Endothelial cell of umbilical vein (primary cell): ENCODE results near the gene PSTK. TPM values are rescaled to one million over a fixed set of nuclear protein-coding genes. Genes with fewer than 3 reads are reported as not detected.

Experiments used
- BruUV-seq: library from RNA; stranded (reverse); fragments of 400-500 nt; replicated peaks from 2 replicates; lab custom pipeline; 2021; lab: Mats Ljungman, UMichigan
- CTCF ChIA-PET: fragments of 300-600, 350-600 bp; sonication (Branson Sonifier 250); formaldehyde crosslinking; loops from one replicate; lab custom pipeline; 2021; ENCODE audit warnings: antibody characterized with exemption, inconsistent platforms; lab: Charles Lee
- POLR2A ChIA-PET: fragments of 300-600, 350-600 bp; sonication (Branson Sonifier 250); formaldehyde crosslinking; loops from one replicate; lab custom pipeline; 2021; ENCODE audit warnings: antibody characterized with exemption, inconsistent platforms; lab: Charles Lee
- DNase-seq: peaks from one replicate; pipeline ENCODE4 v3.0.0-alpha.2; 2011; ENCODE audit warnings: low read depth, low spot score
- FAIRE-seq: peaks from 2 replicates; lab custom pipeline; 2011; peaks lifted over from hg19 to GRCh38; lab: Jason Lieb, UNC
- H2AFZ ChIP-seq: 2 replicates; pipeline ENCODE4 v1.6.0; 2012; ENCODE audit warnings: low read depth, low read length, control low read depth, inconsistent platforms
- H3K27ac ChIP-seq: 2 replicates; pipeline ENCODE4 v1.5.1; 2011; ENCODE audit warnings: low read depth, mild to moderate bottlenecking, control low read depth, low read length, moderate library complexity; ENCODE audit not compliant: insufficient read depth
- H3K27me3 ChIP-seq, 2 experiments: 2 replicates each; pipeline versions ENCODE4 v1.6.0 to v1.6.1; 2011; ENCODE audit warnings: low read length in 2 of 2, mixed read lengths in 1 of 2; ENCODE audit not compliant: control insufficient read depth in 2 of 2, insufficient read depth in 2 of 2
- H3K36me3 ChIP-seq, 2 experiments: 2 replicates in 1 of 2; 3 replicates in 1 of 2; pipeline ENCODE4 v1.5.1; 2011; ENCODE audit warnings: low read length in 2 of 2, mild to moderate bottlenecking in 1 of 2, moderate library complexity in 1 of 2; ENCODE audit not compliant: control insufficient read depth in 2 of 2, insufficient read depth in 2 of 2; ENCODE audit errors: extremely low read depth in 1 of 2
- H3K4me1 ChIP-seq: 3 replicates; pipeline ENCODE4 v1.5.1; 2011; ENCODE audit warnings: mild to moderate bottlenecking, low read length; ENCODE audit not compliant: control insufficient read depth, insufficient read depth; ENCODE audit errors: extremely low read depth
- H3K4me2 ChIP-seq: 2 replicates; pipeline ENCODE4 v1.6.1; 2011; ENCODE audit warnings: low read length, control low read depth, mixed read lengths; ENCODE audit not compliant: insufficient read depth
- H3K4me3 ChIP-seq, 3 experiments: fragments of 200-600 bp in 1 of 3; sonication (generic), shearing (Covaris generic) in 1 of 3; replicated peaks in 1 of 3; 2 replicates each; pipeline ENCODE4 v1.5.1; 2011 to 2016; ENCODE audit warnings: control low read depth in 3 of 3, low read length in 3 of 3, mild to moderate bottlenecking in 2 of 3, inconsistent platforms in 1 of 3, low read depth in 1 of 3, moderate library complexity in 1 of 3; ENCODE audit not compliant: insufficient read depth in 1 of 3
- H3K79me2 ChIP-seq: 2 replicates; pipeline ENCODE4 v1.6.0; 2012; ENCODE audit warnings: low read length, inconsistent platforms; ENCODE audit not compliant: control insufficient read depth, insufficient read depth
- H3K9ac ChIP-seq: replicated peaks from 2 replicates; pipeline ENCODE3; 2011; ENCODE audit warnings: low read length, control low read depth; ENCODE audit not compliant: insufficient read depth; ENCODE audit errors: extremely low read depth
- H3K9me1 ChIP-seq: replicated peaks from 3 replicates; pipeline ENCODE4 v1.6.0; 2011; ENCODE audit warnings: mild to moderate bottlenecking, low read length; ENCODE audit not compliant: control insufficient read depth, insufficient read depth; ENCODE audit errors: extremely low read depth
- H3K9me3 ChIP-seq: replicated peaks from 2 replicates; pipeline ENCODE4 v1.5.1; 2012; ENCODE audit warnings: low read length, inconsistent platforms; ENCODE audit not compliant: control insufficient read depth, insufficient read depth
- H4K20me1 ChIP-seq: replicated peaks from 2 replicates; pipeline ENCODE3; 2011; ENCODE audit warnings: mild to moderate bottlenecking, low read length; ENCODE audit not compliant: control insufficient read depth, insufficient read depth; ENCODE audit errors: extremely low read depth
- EZH2 ChIP-seq: IDR thresholded peaks from 2 replicates; pipeline ENCODE4 v1.6.1; 2012; ENCODE audit warnings: borderline replicate concordance, low read depth, mild to moderate bottlenecking, moderate library complexity, low read length, inconsistent platforms; ENCODE audit not compliant: severe bottlenecking
- FOS ChIP-seq: IDR thresholded peaks from 2 replicates; pipeline ENCODE4 v1.6.1; 2011; ENCODE audit warnings: mild to moderate bottlenecking, low read length, moderate library complexity, borderline replicate concordance; ENCODE audit not compliant: insufficient read depth
- GATA2 ChIP-seq: IDR thresholded peaks from 2 replicates; pipeline ENCODE4 v1.7.0; 2011; ENCODE audit warnings: low read depth, mild to moderate bottlenecking, moderate library complexity, mixed read lengths, low read length; ENCODE audit not compliant: insufficient read length, insufficient read depth
- MAX ChIP-seq: IDR thresholded peaks from 2 replicates; pipeline ENCODE4 v1.6.1; 2011; ENCODE audit not compliant: insufficient read depth, insufficient read length
- POLR2A ChIP-seq: IDR thresholded peaks from 2 replicates; pipeline ENCODE4 v1.6.1; 2012; ENCODE audit warnings: low read depth, mild to moderate bottlenecking, control low read depth, low read length
- POLR2AphosphoS5 ChIP-seq: IDR thresholded peaks from 2 replicates; pipeline ENCODE4 v1.6.1; 2012; ENCODE audit warnings: low read depth, mild to moderate bottlenecking, control low read depth, low read length, moderate library complexity; ENCODE audit not compliant: insufficient read depth
- dilution Hi-C: fragments of 300-500 bp; cut with MboI; formaldehyde crosslinking; loops from one replicate; pipeline ENCODE4 v1.15.0; 2019; ENCODE audit warnings: low sequenced_read_pairs; ENCODE audit not compliant: extremely low pct_ligation_motif_present
- intact Hi-C: fragments of 100-400 bp; cut with micrococcal nuclease; formaldehyde crosslinking; loops from one replicate; pipeline ENCODE4 v1.10.0; 2022
- polyA plus RNA-seq, 4 experiments: library from polyadenylated mRNA; depleted of rRNA in 3 of 4; stranded (reverse) in 3 of 4; unstranded in 1 of 4; fragments of >200 nt; gene quantifications; 2 replicates each; pipeline versions ENCODE4 v1.2.1 to v1.2.3, GENCODE V29; 2011 to 2012; ENCODE audit warnings: missing spikeins in 1 of 4
- total RNA-seq: library from RNA; stranded (reverse); gene quantifications from 2 replicates; pipeline ENCODE4 v1.2.3, GENCODE V29; 2021
- TF ChIP-seq, protein P1 (sequence below), 2 donors: IDR thresholded peaks; 1 replicate in 1 of 2; 2 replicates in 1 of 2; pipeline ENCODE4 v1.5.1; 2011; ENCODE audit warnings: low read length in 2 of 2, mild to moderate bottlenecking in 2 of 2, moderate library complexity in 2 of 2, control low read depth in 1 of 2, inconsistent platforms in 1 of 2, low read depth in 1 of 2; ENCODE audit not compliant: insufficient read depth in 1 of 2; ENCODE audit errors: extremely low read depth in 1 of 2

The PSTK gene
- total and polyA plus RNA-seq, 2 donors (not counting 3 experiments of a cell fraction or from before 2014, with no cell fraction given), result 2.2 to 2.7 TPM

- Histone ChIP-seq H3K27me3 (no peaks in the 10 kb centered on the region), H3K79me2 (no peaks in the 10 kb centered on the region), H4K20me1 (no peaks in the 10 kb centered on the region), H2AFZ (no peak overlapping the region), H3K4me3 (no peak overlapping the region), H3K9me1 (no peaks in the 10 kb centered on the region), H3K27ac (no peak overlapping the region), H3K36me3 (no peaks in the 10 kb centered on the region), H3K9me3 (no peaks in the 10 kb centered on the region), H3K4me2 (no peak overlapping the region), H3K9ac (no peak overlapping the region), H3K4me1 (no peaks in the 10 kb centered on the region)
- no TSS peak for BruUV-seq
- no peak for FAIRE-seq
- no peak for TF ChIP-seq POLR2A
- TF ChIP-seq EZH2, result no peak
- TF ChIP-seq FOS, result no peak
- TF ChIP-seq GATA2, result no peak
- no peak for TF ChIP-seq MAX
- no peak for TF ChIP-seq POLR2AphosphoS5
- TF ChIP-seq, protein P1, sequence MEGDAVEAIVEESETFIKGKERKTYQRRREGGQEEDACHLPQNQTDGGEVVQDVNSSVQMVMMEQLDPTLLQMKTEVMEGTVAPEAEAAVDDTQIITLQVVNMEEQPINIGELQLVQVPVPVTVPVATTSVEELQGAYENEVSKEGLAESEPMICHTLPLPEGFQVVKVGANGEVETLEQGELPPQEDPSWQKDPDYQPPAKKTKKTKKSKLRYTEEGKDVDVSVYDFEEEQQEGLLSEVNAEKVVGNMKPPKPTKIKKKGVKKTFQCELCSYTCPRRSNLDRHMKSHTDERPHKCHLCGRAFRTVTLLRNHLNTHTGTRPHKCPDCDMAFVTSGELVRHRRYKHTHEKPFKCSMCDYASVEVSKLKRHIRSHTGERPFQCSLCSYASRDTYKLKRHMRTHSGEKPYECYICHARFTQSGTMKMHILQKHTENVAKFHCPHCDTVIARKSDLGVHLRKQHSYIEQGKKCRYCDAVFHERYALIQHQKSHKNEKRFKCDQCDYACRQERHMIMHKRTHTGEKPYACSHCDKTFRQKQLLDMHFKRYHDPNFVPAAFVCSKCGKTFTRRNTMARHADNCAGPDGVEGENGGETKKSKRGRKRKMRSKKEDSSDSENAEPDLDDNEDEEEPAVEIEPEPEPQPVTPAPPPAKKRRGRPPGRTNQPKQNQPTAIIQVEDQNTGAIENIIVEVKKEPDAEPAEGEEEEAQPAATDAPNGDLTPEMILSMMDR (IDR thresholded peaks at IDR 0.05; ENCODE audit: extremely low read depth in 1 of 2, insufficient read depth in 1 of 2, low read depth in 1 of 2, low read length in 2 of 2), result no peak
- CTCF ChIA-PET, result interaction anchor here (0.9 to 2.1 kb wide), 2 partner anchors 113 to 538 kb away, joined by 3 to 11 read pairs; no protein-coding TSS in a partner anchor
- dilution Hi-C loops (no loop called here), intact Hi-C loops (no loop called here)
- no peak for DNase-seq
- POLR2A ChIA-PET, result no interaction called here
Observed at GRCh38 chr10:123019941-123020703, 39.9 kb downstream of the PSTK start.
